H1 (cell line): ENCODE data around the gene IL22RA2. TPM values are rescaled to one million over a fixed set of nuclear protein-coding genes. Genes with fewer than 3 reads are reported as not detected.
"Not testable (repeated sequence)": the region's sequence is repeated elsewhere in the genome, so short reads cannot be mapped to it uniquely, and the experiment has no call there.

ENCODE experiments used
- CTCF ChIA-PET: fragments of 300-600 bp; sonication (Branson Sonifier 250); formaldehyde crosslinking; loops from one replicate; lab custom pipeline; 2021; ENCODE audit not compliant: partially characterized antibody; lab: Charles Lee
- POLR2A ChIA-PET: fragments of 300-600 bp; sonication (Branson Sonifier 250); formaldehyde crosslinking; loops from one replicate; lab custom pipeline; 2021; ENCODE audit warnings: inconsistent platforms; ENCODE audit not compliant: partially characterized antibody; lab: Charles Lee
- DNase-seq, 2 experiments: peaks; one replicate each; pipeline versions ENCODE4 v3.0.0 to v3.0.0-alpha.2; 2010 to 2022; ENCODE audit warnings: low spot score in 2 of 2, low read depth in 1 of 2, mixed read lengths in 1 of 2
- FAIRE-seq: peaks from 2 replicates; lab custom pipeline; 2011; peaks lifted over from hg19 to GRCh38; lab: Jason Lieb, UNC
- H2AFZ ChIP-seq: 2 replicates; pipeline ENCODE4 v1.8.1; 2012; ENCODE audit warnings: low read length, inconsistent platforms
- H2AK5ac ChIP-seq: 2 replicates; pipeline ENCODE4 v1.6.1; 2013; ENCODE audit warnings: low read depth, low read length
- H2BK120ac ChIP-seq: replicated peaks from 2 replicates; pipeline ENCODE3; 2013; ENCODE audit warnings: low read depth, low read length, inconsistent platforms
- H2BK12ac ChIP-seq: 2 replicates; pipeline ENCODE4 v1.6.1; 2013; ENCODE audit warnings: low read depth, low read length
- H2BK15ac ChIP-seq: 2 replicates; pipeline ENCODE4 v1.6.1; 2013; ENCODE audit warnings: low read length
- H2BK20ac ChIP-seq: 2 replicates; pipeline ENCODE4 v1.6.1; 2013; ENCODE audit warnings: low read length
- H2BK5ac ChIP-seq: 2 replicates; pipeline ENCODE4 v1.6.1; 2013; ENCODE audit warnings: low read depth, low read length
- H3K14ac ChIP-seq: 2 replicates; pipeline ENCODE4 v1.6.1; 2013; ENCODE audit warnings: inconsistent platforms; ENCODE audit not compliant: insufficient read length
- H3K18ac ChIP-seq: 2 replicates; pipeline ENCODE4 v1.6.1; 2013; ENCODE audit warnings: low read length; ENCODE audit errors: extremely low read depth
- H3K23ac ChIP-seq: 2 replicates; pipeline ENCODE4 v1.6.1; 2013; ENCODE audit warnings: inconsistent platforms; ENCODE audit not compliant: insufficient read length
- H3K23me2 ChIP-seq: 2 replicates; pipeline ENCODE4 v1.6.1; 2013; ENCODE audit warnings: low read depth, low read length
- H3K27ac ChIP-seq: 2 replicates; pipeline ENCODE4 v1.6.1; 2011; ENCODE audit warnings: low read depth, low read length, inconsistent platforms
- H3K27me3 ChIP-seq, 4 experiments: replicated peaks in 1 of 4; 1 replicate in 1 of 4; 2 replicates in 3 of 4; pipeline versions ENCODE4 v1.6.1 to v1.8.1; 2011 to 2013; ENCODE audit warnings: low read length in 3 of 4, mild to moderate bottlenecking in 3 of 4, inconsistent platforms in 2 of 4, mixed read lengths in 2 of 4, moderate library complexity in 1 of 4; ENCODE audit not compliant: control insufficient read depth in 3 of 4, insufficient read depth in 3 of 4; ENCODE audit errors: extremely low read depth in 1 of 4
- H3K36me3 ChIP-seq, 4 experiments: 2 replicates each; pipeline versions ENCODE4 v1.6.1 to v1.8.1; 2011 to 2013; ENCODE audit warnings: mild to moderate bottlenecking in 4 of 4, low read length in 3 of 4, moderate library complexity in 2 of 4, control low read depth in 1 of 4, inconsistent platforms in 1 of 4; ENCODE audit not compliant: insufficient read depth in 4 of 4, control insufficient read depth in 2 of 4
- H3K4ac ChIP-seq: replicated peaks from 2 replicates; pipeline ENCODE3; 2013; ENCODE audit warnings: low read length, low read depth, mixed read lengths, inconsistent platforms; ENCODE audit not compliant: insufficient read length
- H3K4me1 ChIP-seq, 4 experiments: replicated peaks in 1 of 4; 1 replicate in 1 of 4; 2 replicates in 3 of 4; pipeline versions ENCODE4 v1.6.1 to v1.8.1; 2011 to 2013; ENCODE audit warnings: low read length in 3 of 4, inconsistent platforms in 2 of 4, mixed read lengths in 1 of 4; ENCODE audit not compliant: insufficient read depth in 4 of 4, control insufficient read depth in 3 of 4
- H3K4me2 ChIP-seq, 2 experiments: 2 replicates each; pipeline versions ENCODE4 v1.6.1 to v1.8.1; 2011 to 2013; ENCODE audit warnings: low read depth in 2 of 2, low read length in 2 of 2, control low read depth in 1 of 2, inconsistent platforms in 1 of 2, mild to moderate bottlenecking in 1 of 2; ENCODE audit not compliant: insufficient read depth in 1 of 2
- H3K4me3 ChIP-seq, 4 experiments: fragments of 200-600, 300-600 bp in 1 of 4; sonication (generic), shearing (Covaris generic), sonication (Bioruptor Twin) in 1 of 4; 2 replicates each; pipeline versions ENCODE4 v1.5.1 to v1.8.1; 2011 to 2016; ENCODE audit warnings: low read length in 4 of 4, low read depth in 3 of 4, control low read depth in 2 of 4, inconsistent platforms in 2 of 4, mild to moderate bottlenecking in 2 of 4, mixed read lengths in 1 of 4, moderate library complexity in 1 of 4; ENCODE audit not compliant: insufficient read depth in 2 of 4; ENCODE audit errors: extremely low read depth in 1 of 4
- H3K56ac ChIP-seq: replicated peaks from 2 replicates; pipeline ENCODE3; 2013; ENCODE audit warnings: low read depth, mild to moderate bottlenecking, mixed read lengths, low read length, inconsistent platforms; ENCODE audit not compliant: insufficient read length
- H3K79me1 ChIP-seq: 2 replicates; pipeline ENCODE4 v1.6.1; 2013; ENCODE audit warnings: low read depth, low read length, control low read depth
- H3K79me2 ChIP-seq, 2 experiments: 2 replicates each; pipeline versions ENCODE4 v1.6.1 to v1.8.1; 2012 to 2013; ENCODE audit warnings: low read length in 2 of 2, mild to moderate bottlenecking in 2 of 2, inconsistent platforms in 1 of 2; ENCODE audit not compliant: insufficient read depth in 2 of 2, control insufficient read depth in 1 of 2
- H3K9ac ChIP-seq, 4 experiments: replicated peaks in 1 of 4; 1 replicate in 1 of 4; 2 replicates in 3 of 4; pipeline versions ENCODE4 v1.6.1 to v1.8.1; 2011 to 2013; ENCODE audit warnings: low read depth in 3 of 4, low read length in 3 of 4, control low read depth in 2 of 4, mild to moderate bottlenecking in 2 of 4, moderate library complexity in 2 of 4, inconsistent platforms in 1 of 4; ENCODE audit errors: extremely low read depth in 1 of 4
- H3K9me3 ChIP-seq, 2 experiments: 2 replicates each; pipeline versions ENCODE4 v1.6.1 to v1.8.1; 2012 to 2013; ENCODE audit warnings: mild to moderate bottlenecking in 2 of 2, moderate library complexity in 2 of 2, control low read depth in 1 of 2, inconsistent platforms in 1 of 2, low read depth in 1 of 2, low read length in 1 of 2, mixed read lengths in 1 of 2; ENCODE audit not compliant: insufficient read depth in 2 of 2
- H4K20me1 ChIP-seq, 2 experiments: replicated peaks in 1 of 2; 2 replicates each; pipeline versions ENCODE3 to v1.8.1; 2011 to 2013; ENCODE audit warnings: inconsistent platforms in 2 of 2, low read length in 2 of 2, mild to moderate bottlenecking in 1 of 2; ENCODE audit not compliant: insufficient read depth in 2 of 2, control insufficient read depth in 1 of 2
- H4K5ac ChIP-seq: 2 replicates; pipeline ENCODE4 v1.6.1; 2013; ENCODE audit warnings: low read length, low read depth, mixed read lengths, inconsistent platforms; ENCODE audit not compliant: insufficient read length
- H4K8ac ChIP-seq: 2 replicates; pipeline ENCODE4 v1.8.0; 2013; ENCODE audit warnings: mild to moderate bottlenecking, moderate library complexity, low read length, inconsistent platforms; ENCODE audit not compliant: insufficient read depth; ENCODE audit errors: extremely low read depth
- H4K91ac ChIP-seq: replicated peaks from 2 replicates; pipeline ENCODE3; 2013; ENCODE audit warnings: low read length, mixed read lengths, inconsistent platforms; ENCODE audit not compliant: insufficient read length
- WGBS, 2 experiments: shearing (Covaris generic) in 1 of 2; methylation state at CpG; one replicate each; pipeline versions ENCODE4 v1.1.6 to v1.1.7; 2013 to 2015; ENCODE audit warnings: low lambda C conversion rate in 2 of 2, mixed read lengths in 2 of 2, inconsistent platforms in 1 of 2, low coverage in 1 of 2, missing lambda C conversion rate in 1 of 2; ENCODE audit not compliant: insufficient replicate concordance in 2 of 2, insufficient coverage in 1 of 2, insufficient read length in 1 of 2; ENCODE audit errors: extremely low coverage in 1 of 2, missing lambda C conversion rate in 1 of 2; 5-methylcytosine and 5-hydroxymethylcytosine counted together
- polyA plus RNA-seq, 7 experiments: library from polyadenylated mRNA; depleted of rRNA in 3 of 7; stranded (reverse) in 5 of 7; unstranded in 2 of 7; fragments of >200 nt in 5 of 7; fragments of 200-250 nt in 2 of 7; gene quantifications; 1 replicate in 5 of 7; 2 replicates in 1 of 7; 4 replicates in 1 of 7; pipeline versions ENCODE4 v1.2.1 to v1.2.3, GENCODE V29; 2011 to 2013; ENCODE audit warnings: missing spikeins in 2 of 7, mixed read lengths in 2 of 7
- total RNA-seq: library from RNA; stranded (reverse); fragmentation: NEBNext Ultra II Directional; extraction: Animal tissue kit (Norgen Biotek cat#: 25700); gene quantifications from 2 replicates; pipeline ENCODE4 v1.2.1, GENCODE V29; 2021

IL22RA2 gene
- total and polyA plus RNA-seq, 2 of the 8 experiments (the other 6 are each of a cell fraction or from before 2014, with no cell fraction given), result not detected

- H2BK20ac ChIP-seq, H3K4me3 ChIP-seq, H3K56ac ChIP-seq, H3K23me2 ChIP-seq, H2BK12ac ChIP-seq, H2BK5ac ChIP-seq, H4K5ac ChIP-seq, H2BK15ac ChIP-seq, H2BK120ac ChIP-seq, H4K8ac ChIP-seq, FAIRE-seq, H3K27me3 ChIP-seq, H3K4ac ChIP-seq, H3K9ac ChIP-seq, H2AFZ ChIP-seq, POLR2A ChIA-PET, H3K4me1 ChIP-seq, H3K9me3 ChIP-seq, H3K14ac ChIP-seq, H3K18ac ChIP-seq, H3K4me2 ChIP-seq, H2AK5ac ChIP-seq, H3K23ac ChIP-seq, H4K91ac ChIP-seq, CTCF ChIA-PET, H4K20me1 ChIP-seq, DNase-seq, H3K27ac ChIP-seq: not testable (repeated sequence)
- Histone ChIP-seq H3K79me1 (peaks cover 14% of the 10 kb centered on the region), H3K36me3 (peaks cover 0 to 12% (median 5%) of the 10 kb centered on the region in 4 experiments; a peak in 3 of 8 replicates), H3K79me2 (peaks cover 20 to 83% of the 10 kb centered on the region in 2 experiments)
- WGBS, 2 experiments, result 95% methylated on average over 3 of the region's 3 CpGs; no CpG with 5 or more reads in 1 of the 2 experiments
Observed at GRCh38 chr6:137215630-137216029, 42.2 kb upstream of the IL22RA2 start.
